IMR-90 (cell line): Measurements from ENCODE around the gene CLASRP. TPM values are rescaled to one million over a fixed set of nuclear protein-coding genes. Genes with fewer than 3 reads are reported as not detected.

Experiments used
- ATAC-seq: fragments of 200-7000 bp; cut with Tn5 transposase; 2 replicates; pipeline ENCODE4 v1.9.1; 2020; ENCODE audit warnings: low read depth, mild to moderate bottlenecking, moderate library complexity
- BruUV-seq: library from RNA; stranded (reverse); fragments of 400-500 nt; replicated peaks from 2 replicates; lab custom pipeline; 2021; lab: Mats Ljungman, UMichigan
- CTCF ChIA-PET: fragments of 300-600 bp; formaldehyde crosslinking; extraction: SDS; loops from one replicate; lab custom pipeline; 2021; ENCODE audit warnings: antibody characterized with exemption; lab: Yijun Ruan, JAX
- POLR2A ChIA-PET: fragments of 300-600 bp; sonication (Branson Sonifier 250); formaldehyde crosslinking; loops from one replicate; lab custom pipeline; 2022; ENCODE audit warnings: antibody characterized with exemption; ENCODE audit not compliant: unreplicated experiment; lab: Charles Lee
- DNase-seq: peaks from one replicate; pipeline ENCODE4 v3.0.0; 2013
- H2AFZ ChIP-seq: replicated peaks from 2 replicates; pipeline ENCODE3; 2013; ENCODE audit warnings: low read length, mild to moderate bottlenecking; ENCODE audit not compliant: poor library complexity
- H2AK5ac ChIP-seq: 2 replicates; pipeline ENCODE4 v1.6.1; 2013; ENCODE audit warnings: low read depth, low read length, inconsistent platforms
- H2AK9ac ChIP-seq: replicated peaks from 2 replicates; pipeline ENCODE3; 2013; ENCODE audit warnings: mild to moderate bottlenecking, low read depth, low read length, moderate library complexity; ENCODE audit not compliant: poor library complexity
- H2BK120ac ChIP-seq: 2 replicates; pipeline ENCODE4 v1.6.1; 2013; ENCODE audit warnings: low read depth, low read length, inconsistent platforms
- H2BK15ac ChIP-seq: 3 replicates; pipeline ENCODE4 v1.6.1; 2013; ENCODE audit warnings: low read depth, low read length, inconsistent platforms
- H2BK20ac ChIP-seq: 2 replicates; pipeline ENCODE4 v1.6.1; 2013; ENCODE audit warnings: low read depth, mild to moderate bottlenecking, inconsistent platforms, low read length, moderate library complexity
- H2BK5ac ChIP-seq: 2 replicates; pipeline ENCODE4 v1.6.1; 2013; ENCODE audit warnings: mild to moderate bottlenecking, low read depth, low read length, inconsistent platforms; ENCODE audit not compliant: poor library complexity, severe bottlenecking
- H3K14ac ChIP-seq: replicated peaks from 2 replicates; pipeline ENCODE4 v1.6.1; 2013; ENCODE audit warnings: low read depth, low read length, inconsistent platforms
- H3K18ac ChIP-seq: 2 replicates; pipeline ENCODE4 v1.6.1; 2013; ENCODE audit warnings: low read depth, low read length, control low read depth
- H3K23ac ChIP-seq: 2 replicates; pipeline ENCODE4 v1.6.1; 2013; ENCODE audit warnings: low read depth, low read length, inconsistent platforms
- H3K27ac ChIP-seq: 2 replicates; pipeline ENCODE4 v1.5.1; 2013; ENCODE audit warnings: mild to moderate bottlenecking, control low read depth, low read length; ENCODE audit not compliant: insufficient read depth
- H3K27me3 ChIP-seq: 2 replicates; pipeline ENCODE4 v1.6.1; 2013; ENCODE audit warnings: low read length; ENCODE audit not compliant: control insufficient read depth, insufficient read depth
- H3K36me3 ChIP-seq: 2 replicates; pipeline ENCODE4 v1.6.1; 2013; ENCODE audit warnings: low read length, mixed read lengths; ENCODE audit not compliant: control insufficient read depth, insufficient read depth
- H3K4ac ChIP-seq: 2 replicates; pipeline ENCODE4 v1.6.1; 2013; ENCODE audit warnings: low read depth, low read length, inconsistent platforms
- H3K4me1 ChIP-seq: 2 replicates; pipeline ENCODE4 v1.6.1; 2013; ENCODE audit warnings: low read length, mixed read lengths; ENCODE audit not compliant: control insufficient read depth, insufficient read depth
- H3K4me2 ChIP-seq: 2 replicates; pipeline ENCODE4 v1.6.1; 2013; ENCODE audit warnings: low read depth, mild to moderate bottlenecking, control low read depth, low read length, moderate library complexity
- H3K4me3 ChIP-seq: 2 replicates; pipeline ENCODE4 v1.5.1; 2013; ENCODE audit warnings: low read depth, mild to moderate bottlenecking, control low read depth, low read length, moderate library complexity; ENCODE audit not compliant: insufficient read depth
- H3K56ac ChIP-seq: 2 replicates; pipeline ENCODE4 v1.6.1; 2013; ENCODE audit warnings: low read length, inconsistent platforms; ENCODE audit not compliant: insufficient read depth; ENCODE audit errors: extremely low read depth
- H3K79me1 ChIP-seq, 2 experiments: 2 replicates each; pipeline ENCODE4 v1.6.1; 2013; ENCODE audit warnings: low read length in 2 of 2, inconsistent platforms in 1 of 2, low read depth in 1 of 2
- H3K9ac ChIP-seq: 2 replicates; pipeline ENCODE4 v1.6.1; 2013; ENCODE audit warnings: low read depth, low read length, control low read depth
- H3K9me1 ChIP-seq: 2 replicates; pipeline ENCODE4 v1.6.1; 2013; ENCODE audit warnings: low read length, inconsistent platforms; ENCODE audit not compliant: insufficient read depth
- H3K9me3 ChIP-seq: 2 replicates; pipeline ENCODE4 v1.6.1; 2013; ENCODE audit warnings: low read length; ENCODE audit not compliant: control insufficient read depth, insufficient read depth
- H4K20me1 ChIP-seq: 2 replicates; pipeline ENCODE4 v1.6.1; 2013; ENCODE audit warnings: low read length, inconsistent platforms; ENCODE audit not compliant: insufficient read depth
- H4K5ac ChIP-seq: 2 replicates; pipeline ENCODE4 v1.6.1; 2013; ENCODE audit warnings: mild to moderate bottlenecking, low read depth, low read length, control low read depth
- H4K8ac ChIP-seq, 2 experiments: 2 replicates each; pipeline ENCODE4 v1.6.1; 2013; ENCODE audit warnings: low read depth in 2 of 2, low read length in 2 of 2, control low read depth in 1 of 2, inconsistent platforms in 1 of 2
- H4K91ac ChIP-seq: 2 replicates; pipeline ENCODE4 v1.6.1; 2013; ENCODE audit warnings: low read depth, low read length, inconsistent platforms; ENCODE audit not compliant: insufficient read depth
- BHLHE40 ChIP-seq: fragments of 150-350 bp; IDR thresholded peaks from 2 replicates; pipeline ENCODE4 v1.6.1; 2016; ENCODE audit warnings: mild to moderate bottlenecking, low read depth, low read length
- CEBPB ChIP-seq: IDR thresholded peaks from 2 replicates; pipeline ENCODE4 v1.6.1; 2012; ENCODE audit warnings: low read depth, low read length, improper control_type of control experiment
- CHD1 ChIP-seq: IDR thresholded peaks from 2 replicates; pipeline ENCODE4 v1.6.1; 2012; ENCODE audit warnings: low read depth, low read length, improper control_type of control experiment
- CTCF ChIP-seq: conservative IDR thresholded peaks from 2 replicates; pipeline ENCODE4 v1.5.1; 2012; ENCODE audit warnings: mild to moderate bottlenecking, low read depth, low read length, improper control_type of control experiment
- ELK1 ChIP-seq: fragments of 150-350 bp; IDR thresholded peaks from 2 replicates; pipeline ENCODE4 v1.6.1; 2016; ENCODE audit warnings: low read depth, mild to moderate bottlenecking, low read length, moderate library complexity, borderline replicate concordance
- FOS ChIP-seq: fragments of 150-350 bp; IDR thresholded peaks from 2 replicates; pipeline ENCODE4 v1.6.1; 2016; ENCODE audit warnings: low read depth, low read length
- MAFK ChIP-seq: IDR thresholded peaks from 2 replicates; pipeline ENCODE4 v1.6.1; 2012; ENCODE audit warnings: low read depth, low read length, improper control_type of control experiment
- MAZ ChIP-seq: IDR thresholded peaks from 2 replicates; pipeline ENCODE4 v1.6.1; 2012; ENCODE audit warnings: low read depth, mild to moderate bottlenecking, low read length, improper control_type of control experiment, moderate library complexity, borderline replicate concordance
- MXI1 ChIP-seq: IDR thresholded peaks from 2 replicates; pipeline ENCODE4 v1.6.1; 2012; ENCODE audit warnings: low read depth, mild to moderate bottlenecking, low read length, moderate library complexity, borderline replicate concordance
- NFE2L2 ChIP-seq: fragments of 150-350 bp; IDR thresholded peaks from 2 replicates; pipeline ENCODE4 v1.6.1; 2016; ENCODE audit warnings: low read depth, mild to moderate bottlenecking, low read length
- POLR2A ChIP-seq: IDR thresholded peaks from 2 replicates; pipeline ENCODE4 v1.6.1; 2012; ENCODE audit warnings: mild to moderate bottlenecking, low read depth, low read length
- RAD21 ChIP-seq: IDR thresholded peaks from 2 replicates; pipeline ENCODE4 v1.6.1; 2012; ENCODE audit warnings: low read length, improper control_type of control experiment
- RCOR1 ChIP-seq: IDR thresholded peaks from 2 replicates; pipeline ENCODE4 v1.6.1; 2012; ENCODE audit warnings: mild to moderate bottlenecking, low read length, improper control_type of control experiment; ENCODE audit not compliant: insufficient replicate concordance
- RFX5 ChIP-seq: IDR thresholded peaks from 2 replicates; pipeline ENCODE4 v1.8.0; 2012; ENCODE audit warnings: low read depth, mild to moderate bottlenecking, low read length, moderate library complexity
- SMC3 ChIP-seq: fragments of 150-350 bp; IDR thresholded peaks from 2 replicates; pipeline ENCODE4 v1.6.1; 2016; ENCODE audit warnings: low read depth, mild to moderate bottlenecking, antibody characterized with exemption, low read length, moderate library complexity
- USF2 ChIP-seq: fragments of 150-350 bp; IDR thresholded peaks from 2 replicates; pipeline ENCODE4 v1.6.1; 2017; ENCODE audit warnings: mild to moderate bottlenecking, antibody characterized with exemption, low read length, low read depth
- WGBS, 2 experiments: methylation state at CpG; one replicate each; pipeline versions ENCODE4 v1.1.5 to v1.1.7; 2013; ENCODE audit warnings: missing lambda C conversion rate in 2 of 2; ENCODE audit not compliant: insufficient read length in 1 of 2; ENCODE audit errors: extremely low coverage in 2 of 2; 5-methylcytosine and 5-hydroxymethylcytosine counted together
- dilution Hi-C: fragments of 300-500 bp; cut with HindIII; formaldehyde crosslinking; loops from one replicate; pipeline ENCODE4 v1.14.3; 2018; ENCODE audit warnings: low sequenced_read_pairs; ENCODE audit not compliant: unreplicated experiment
- in situ Hi-C: fragments of 300-500 bp; cut with MboI; formaldehyde crosslinking; loops from 3 replicates; pipeline ENCODE4 v1.14.3; 2019; ENCODE audit warnings: low sequenced_read_pairs, inconsistent platforms, mixed read lengths
- intact Hi-C: fragments of 100-400 bp; cut with micrococcal nuclease; formaldehyde crosslinking; loops from 2 replicates; pipeline ENCODE4 v1.10.0; 2022
- polyA plus RNA-seq, 3 experiments: library from polyadenylated mRNA; depleted of rRNA; stranded (reverse); fragments of >200 nt; gene quantifications; 2 replicates each; pipeline ENCODE4 v1.2.3, GENCODE V29; 2012; ENCODE audit warnings: low replicate concordance in 1 of 3
- total RNA-seq: library from RNA; depleted of rRNA; stranded (reverse); fragments of >200 nt; gene quantifications from 2 replicates; pipeline ENCODE4 v1.2.3, GENCODE V29; 2012

The CLASRP gene
- total and polyA plus RNA-seq, 2 of the 4 experiments (the other 2 are of a cell fraction) = 19.9 to 31.7 TPM

- H2AFZ ChIP-seq = no peak overlapping the region
- no peak overlapping the region for H3K27ac ChIP-seq
- H3K56ac ChIP-seq = no peak overlapping the region
- H3K23ac ChIP-seq = no peak overlapping the region
- H2BK120ac ChIP-seq = no peak overlapping the region
- 0 out of 4 replicates have a peak, but pooled peaks cover 0 to 3% of the 10 kb centered on the region in 2 experiments for H3K79me1 ChIP-seq
- no peak overlapping the region for H2AK5ac ChIP-seq
- ChIA-PET CTCF (no interaction called here), POLR2A (no interaction called here)
- H3K9me3 ChIP-seq = no peaks in the 10 kb centered on the region
- no peak overlapping the region for H3K4ac ChIP-seq
- no peak overlapping the region for H2BK20ac ChIP-seq
- H3K18ac ChIP-seq = no peak overlapping the region
- no peak overlapping the region for H2BK5ac ChIP-seq
- no peak overlapping the region for H3K4me2 ChIP-seq
- ATAC-seq (no peak), DNase-seq (no peak)
- BruUV-seq = no TSS peak
- in situ Hi-C loops (no loop called here), dilution Hi-C loops (no loop called here), intact Hi-C loops (no loop called here)
- no peak overlapping the region for H3K4me3 ChIP-seq
- TF ChIP-seq USF2 = no peak
- no peak for TF ChIP-seq NFE2L2
- TF ChIP-seq MAFK = no peak
- TF ChIP-seq ELK1 = no peak
- TF ChIP-seq FOS = no peak
- TF ChIP-seq RFX5 = no peak
- no peak for TF ChIP-seq MAZ
- no peak for TF ChIP-seq CEBPB
- no peak for TF ChIP-seq CHD1
- no peak for TF ChIP-seq SMC3
- no peak for TF ChIP-seq MXI1
- TF ChIP-seq RCOR1 = no peak
- no peak for TF ChIP-seq POLR2A
- TF ChIP-seq CTCF = no peak
- no peak for TF ChIP-seq BHLHE40
- no peak for TF ChIP-seq RAD21
- H3K27me3 ChIP-seq = no peaks in the 10 kb centered on the region
- no peak overlapping the region for H3K14ac ChIP-seq
- no peak overlapping the region for H2BK15ac ChIP-seq
- H4K20me1 ChIP-seq = no peaks in the 10 kb centered on the region
- no peak overlapping the region for H4K8ac ChIP-seq
- no peak overlapping the region for H4K5ac ChIP-seq
- 100% methylated on average over 1 of the region's 14 CpGs; no CpG with 5 or more reads in 1 of the 2 experiments for WGBS, 2 experiments
- peaks cover 11% of the 10 kb centered on the region for H3K36me3 ChIP-seq
- H3K9me1 ChIP-seq = no peaks in the 10 kb centered on the region
- H4K91ac ChIP-seq = no peak overlapping the region
- H3K9ac ChIP-seq = no peak overlapping the region
- H2AK9ac ChIP-seq = peak overlapping the region; percentile 78
- no peaks in the 10 kb centered on the region for H3K4me1 ChIP-seq
Observed at GRCh38 chr19:45021971-45022370, 16.9 kb upstream of the CLASRP start.
